Body of pancreas (tissue), 4 donors: ENCODE results near the gene SPAM1.

Source experiments
- CTCF ChIP-seq, 7 experiments: fragments of 450-650 bp in 4 of 7; fragments of 200-600 bp in 3 of 7; sonication (generic) in 3 of 7; IDR thresholded peaks; one replicate each; pipeline ENCODE4 v1.5.1; 2016 to 2019; ENCODE audit warnings: antibody characterized with exemption in 7 of 7
- POLR2A ChIP-seq, 3 donors: fragments of 450-650 bp; IDR thresholded peaks; one replicate each; pipeline ENCODE4 v1.6.1; 2016; ENCODE audit warnings: antibody characterized with exemption in 3 of 3, mild to moderate bottlenecking in 2 of 3

GRCh38 chr7:123883154-123883553, 41.9 kb upstream of the SPAM1 start:
- TF ChIP-seq CTCF (IDR thresholded peaks at IDR 0.05) (no peak), POLR2A (IDR thresholded peaks at IDR 0.05) (no peak)
